Thyroid gland (tissue), 4 donors: ENCODE results near the gene SEC14L1.

Source experiments
- POLR2A ChIP-seq, 2 donors: fragments of 450-650 bp; IDR thresholded peaks; one replicate each; pipeline ENCODE4 v1.6.1; 2017; ENCODE audit warnings: antibody characterized with exemption in 2 of 2, mild to moderate bottlenecking in 2 of 2, moderate library complexity in 1 of 2
- TF ChIP-seq, protein P1 (sequence below), 6 experiments: fragments of 200-600 bp in 3 of 6; fragments of 450-650 bp in 3 of 6; sonication (generic) in 3 of 6; IDR thresholded peaks; one replicate each; pipeline ENCODE4 v1.5.1; 2016 to 2019; ENCODE audit warnings: antibody characterized with exemption in 6 of 6, mild to moderate bottlenecking in 2 of 6, inconsistent platforms in 1 of 6, moderate library complexity in 1 of 6

DNA sequence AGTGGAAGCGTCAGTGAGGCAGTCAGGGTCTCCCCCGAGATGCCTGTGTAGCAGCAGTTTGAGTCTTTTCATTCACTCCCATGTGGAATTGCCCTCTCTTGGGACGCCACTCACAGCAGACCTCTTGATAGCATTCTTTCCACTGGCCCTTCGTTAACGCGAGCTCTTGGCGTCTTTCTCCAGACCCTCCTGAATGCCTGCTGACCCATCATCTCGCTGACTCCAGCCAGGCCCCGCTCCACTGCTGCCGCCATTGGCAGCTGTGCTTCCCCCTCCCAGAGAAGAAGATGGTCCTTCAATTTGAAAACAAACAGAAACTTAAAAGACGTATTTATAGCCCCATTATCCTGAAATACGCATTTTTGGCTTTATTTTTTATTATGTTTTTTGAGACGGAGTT, 63.1 kb downstream of the SEC14L1 start:
- no peak for TF ChIP-seq POLR2A (IDR thresholded peaks at IDR 0.05)
- TF ChIP-seq, protein P1, sequence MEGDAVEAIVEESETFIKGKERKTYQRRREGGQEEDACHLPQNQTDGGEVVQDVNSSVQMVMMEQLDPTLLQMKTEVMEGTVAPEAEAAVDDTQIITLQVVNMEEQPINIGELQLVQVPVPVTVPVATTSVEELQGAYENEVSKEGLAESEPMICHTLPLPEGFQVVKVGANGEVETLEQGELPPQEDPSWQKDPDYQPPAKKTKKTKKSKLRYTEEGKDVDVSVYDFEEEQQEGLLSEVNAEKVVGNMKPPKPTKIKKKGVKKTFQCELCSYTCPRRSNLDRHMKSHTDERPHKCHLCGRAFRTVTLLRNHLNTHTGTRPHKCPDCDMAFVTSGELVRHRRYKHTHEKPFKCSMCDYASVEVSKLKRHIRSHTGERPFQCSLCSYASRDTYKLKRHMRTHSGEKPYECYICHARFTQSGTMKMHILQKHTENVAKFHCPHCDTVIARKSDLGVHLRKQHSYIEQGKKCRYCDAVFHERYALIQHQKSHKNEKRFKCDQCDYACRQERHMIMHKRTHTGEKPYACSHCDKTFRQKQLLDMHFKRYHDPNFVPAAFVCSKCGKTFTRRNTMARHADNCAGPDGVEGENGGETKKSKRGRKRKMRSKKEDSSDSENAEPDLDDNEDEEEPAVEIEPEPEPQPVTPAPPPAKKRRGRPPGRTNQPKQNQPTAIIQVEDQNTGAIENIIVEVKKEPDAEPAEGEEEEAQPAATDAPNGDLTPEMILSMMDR (IDR thresholded peaks at IDR 0.05) = no peak
